ENCODE results near the gene LUC7L3.

DNA sequence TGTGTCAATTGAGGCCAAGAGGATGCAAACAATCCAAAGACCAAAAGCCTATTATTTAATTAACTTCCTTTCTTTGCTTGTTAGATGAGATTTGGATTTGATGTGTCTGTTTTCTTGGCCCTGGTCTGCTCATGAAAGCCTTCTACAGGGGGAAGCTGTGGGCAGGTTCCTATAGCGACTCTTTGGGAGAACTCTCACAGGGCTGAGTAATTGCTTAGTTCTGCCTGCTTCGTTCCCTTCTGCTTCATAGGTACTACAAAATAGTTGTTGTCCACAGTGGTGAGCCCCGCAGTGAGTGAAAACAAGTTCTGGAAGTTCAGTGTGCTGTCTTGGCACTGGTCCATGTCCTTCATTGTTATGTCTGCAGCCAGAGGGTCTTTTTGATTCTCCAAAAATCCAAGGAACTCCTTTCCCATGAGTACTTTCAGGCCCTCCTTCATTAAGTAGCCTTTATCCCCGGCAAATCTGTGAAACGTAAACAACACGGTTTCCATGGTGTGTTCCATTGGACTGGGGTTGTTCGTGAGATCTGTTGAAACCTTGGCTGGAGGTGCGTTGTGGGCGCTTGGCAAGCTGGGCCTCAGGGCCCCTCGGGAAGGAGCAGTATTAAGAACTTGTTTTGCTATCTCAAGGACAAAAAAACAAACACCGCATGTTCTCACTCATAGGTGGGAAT is 77.9 kb downstream of the LUC7L3 start:
- TF ChIP-seq, protein P1, sequence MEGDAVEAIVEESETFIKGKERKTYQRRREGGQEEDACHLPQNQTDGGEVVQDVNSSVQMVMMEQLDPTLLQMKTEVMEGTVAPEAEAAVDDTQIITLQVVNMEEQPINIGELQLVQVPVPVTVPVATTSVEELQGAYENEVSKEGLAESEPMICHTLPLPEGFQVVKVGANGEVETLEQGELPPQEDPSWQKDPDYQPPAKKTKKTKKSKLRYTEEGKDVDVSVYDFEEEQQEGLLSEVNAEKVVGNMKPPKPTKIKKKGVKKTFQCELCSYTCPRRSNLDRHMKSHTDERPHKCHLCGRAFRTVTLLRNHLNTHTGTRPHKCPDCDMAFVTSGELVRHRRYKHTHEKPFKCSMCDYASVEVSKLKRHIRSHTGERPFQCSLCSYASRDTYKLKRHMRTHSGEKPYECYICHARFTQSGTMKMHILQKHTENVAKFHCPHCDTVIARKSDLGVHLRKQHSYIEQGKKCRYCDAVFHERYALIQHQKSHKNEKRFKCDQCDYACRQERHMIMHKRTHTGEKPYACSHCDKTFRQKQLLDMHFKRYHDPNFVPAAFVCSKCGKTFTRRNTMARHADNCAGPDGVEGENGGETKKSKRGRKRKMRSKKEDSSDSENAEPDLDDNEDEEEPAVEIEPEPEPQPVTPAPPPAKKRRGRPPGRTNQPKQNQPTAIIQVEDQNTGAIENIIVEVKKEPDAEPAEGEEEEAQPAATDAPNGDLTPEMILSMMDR (IDR thresholded peaks at IDR 0.05) = no peak
- TF ChIP-seq HDAC2 (IDR thresholded peaks at IDR 0.05) = no peak
- no peak for TF ChIP-seq BHLHE40 (IDR thresholded peaks at IDR 0.05; ENCODE audit: low read depth, low read length)
- TF ChIP-seq CEBPB (IDR thresholded peaks at IDR 0.05) = no peak
- TF ChIP-seq JUN (IDR thresholded peaks at IDR 0.05) = no peak
- TF ChIP-seq EHMT2 (IDR thresholded peaks at IDR 0.05; ENCODE audit: low read depth) = no peak
